Smooth muscle cell (in vitro differentiated cells): Measurements from ENCODE around the gene INSIG2. TPM values are rescaled to one million over a fixed set of nuclear protein-coding genes. Genes with fewer than 3 reads are reported as not detected.

ENCODE experiments used
- DNase-seq: peaks from one replicate; lab custom pipeline; 2025; ENCODE audit not compliant: unreplicated experiment; lab: John Stamatoyannopoulos, UW
- H2AFZ ChIP-seq: fragments of 200-600 bp; sonication (generic); 2 replicates; pipeline ENCODE4 v1.6.0; 2016; ENCODE audit warnings: antibody characterized with exemption, low read depth, mild to moderate bottlenecking
- H3F3A ChIP-seq: fragments of 200-600 bp; sonication (generic); 2 replicates; pipeline ENCODE4 v1.6.0; 2017; ENCODE audit warnings: antibody characterized with exemption, low read depth
- H3K27ac ChIP-seq: fragments of 200-600 bp; sonication (generic); 2 replicates; pipeline ENCODE4 v1.5.1; 2016; ENCODE audit warnings: low read depth, mild to moderate bottlenecking
- H3K27me3 ChIP-seq: fragments of 200-600 bp; sonication (generic); 2 replicates; pipeline ENCODE4 v1.6.1; 2016; ENCODE audit warnings: low read depth, mild to moderate bottlenecking
- H3K36me3 ChIP-seq: fragments of 200-600 bp; sonication (generic); 2 replicates; pipeline ENCODE4 v1.5.1; 2016; ENCODE audit warnings: low read depth
- H3K4me1 ChIP-seq: fragments of 200-600 bp; sonication (generic); 2 replicates; pipeline ENCODE4 v1.5.1; 2016; ENCODE audit warnings: low read depth
- H3K4me2 ChIP-seq: fragments of 200-600 bp; sonication (generic); 2 replicates; pipeline ENCODE4 v1.6.0; 2016; ENCODE audit warnings: mild to moderate bottlenecking
- H3K4me3 ChIP-seq: fragments of 200-600 bp; sonication (generic); 2 replicates; pipeline ENCODE4 v1.5.1; 2016; ENCODE audit warnings: mild to moderate bottlenecking
- H3K79me2 ChIP-seq: fragments of 200-600 bp; sonication (generic); 2 replicates; pipeline ENCODE4 v1.6.0; 2016; ENCODE audit warnings: low read depth, mild to moderate bottlenecking
- H3K9ac ChIP-seq: fragments of 200-600 bp; sonication (generic); 2 replicates; pipeline ENCODE4 v1.6.0; 2016; ENCODE audit warnings: low read depth
- H3K9me3 ChIP-seq: fragments of 200-600 bp; sonication (generic); replicated peaks from 2 replicates; pipeline ENCODE4 v1.5.1; 2016; ENCODE audit warnings: low read depth
- H4K20me1 ChIP-seq: fragments of 200-600 bp; sonication (generic); 2 replicates; pipeline ENCODE4 v1.6.0; 2016; ENCODE audit warnings: low read depth
- WGBS: methylation state at CpG from one replicate; pipeline ENCODE4 v1.1.7; 2016; ENCODE audit warnings: low lambda C conversion rate; 5-methylcytosine and 5-hydroxymethylcytosine counted together
- polyA plus RNA-seq: library from polyadenylated mRNA; unstranded; fragments of >200 nt; fragmentation: Nextera tagmentation; extraction: Ambion mirVana; gene quantifications from 2 replicates; pipeline ENCODE4 v1.2.1, GENCODE V29; 2016
- total RNA-seq: library from RNA; depleted of rRNA; stranded (reverse); fragments of >200 nt; gene quantifications from 2 replicates; pipeline ENCODE4 v1.2.3, GENCODE V29; 2014
- TF ChIP-seq, protein P1 (sequence below): fragments of 200-600 bp; sonication (generic); IDR thresholded peaks from 2 replicates; pipeline ENCODE4 v1.5.1; 2017; ENCODE audit warnings: borderline replicate concordance, mild to moderate bottlenecking, antibody characterized with exemption; ENCODE audit not compliant: insufficient read depth, poor library complexity, severe bottlenecking

Gene INSIG2
- total and polyA plus RNA-seq, 2 experiments from 2014 or later: 51.6 to 85.6 TPM

DNA sequence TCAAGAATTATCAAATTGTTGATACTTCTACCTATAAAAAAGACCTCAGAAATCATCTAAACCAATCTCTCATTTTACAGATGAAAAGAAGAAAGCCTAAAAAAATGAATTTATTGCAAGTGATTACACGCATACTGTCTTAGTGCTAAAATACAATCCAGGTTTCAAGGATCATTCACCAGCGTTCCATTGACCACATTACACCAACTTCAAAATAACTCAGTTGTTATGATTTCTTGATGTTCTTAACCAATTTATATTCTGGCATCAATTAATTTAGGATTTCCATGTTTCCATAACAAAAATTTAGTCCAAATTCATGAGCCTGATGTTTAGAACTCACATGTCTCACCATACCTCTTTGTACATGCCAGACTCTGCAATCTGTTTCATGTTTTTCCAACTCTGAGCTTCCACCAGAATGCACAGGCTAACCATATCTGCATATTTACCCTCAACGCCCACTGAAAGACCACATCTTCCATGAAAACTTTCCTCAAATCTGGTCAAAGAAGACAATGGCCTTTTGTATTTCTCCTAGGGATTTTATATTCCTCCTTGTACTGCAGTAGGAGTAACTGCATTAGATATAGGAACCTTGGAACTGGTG lies 2.1 kb upstream of the INSIG2 start:
- Histone ChIP-seq H2AFZ (no peak overlapping the region), H3K4me2 (peak overlapping the region; percentile 14), H3F3A (peaks cover 11% of the 10 kb centered on the region), H3K27ac (no peak overlapping the region), H3K9ac (no peak overlapping the region), H3K27me3 (peaks cover 25% of the 10 kb centered on the region), H3K4me3 (no peak overlapping the region), H3K9me3 (no peaks in the 10 kb centered on the region), H4K20me1 (peaks cover 14% of the 10 kb centered on the region), H3K4me1 (peaks cover 20% of the 10 kb centered on the region), H3K79me2 (peaks cover 27% of the 10 kb centered on the region), H3K36me3 (no peaks in the 10 kb centered on the region)
- TF ChIP-seq, protein P1, sequence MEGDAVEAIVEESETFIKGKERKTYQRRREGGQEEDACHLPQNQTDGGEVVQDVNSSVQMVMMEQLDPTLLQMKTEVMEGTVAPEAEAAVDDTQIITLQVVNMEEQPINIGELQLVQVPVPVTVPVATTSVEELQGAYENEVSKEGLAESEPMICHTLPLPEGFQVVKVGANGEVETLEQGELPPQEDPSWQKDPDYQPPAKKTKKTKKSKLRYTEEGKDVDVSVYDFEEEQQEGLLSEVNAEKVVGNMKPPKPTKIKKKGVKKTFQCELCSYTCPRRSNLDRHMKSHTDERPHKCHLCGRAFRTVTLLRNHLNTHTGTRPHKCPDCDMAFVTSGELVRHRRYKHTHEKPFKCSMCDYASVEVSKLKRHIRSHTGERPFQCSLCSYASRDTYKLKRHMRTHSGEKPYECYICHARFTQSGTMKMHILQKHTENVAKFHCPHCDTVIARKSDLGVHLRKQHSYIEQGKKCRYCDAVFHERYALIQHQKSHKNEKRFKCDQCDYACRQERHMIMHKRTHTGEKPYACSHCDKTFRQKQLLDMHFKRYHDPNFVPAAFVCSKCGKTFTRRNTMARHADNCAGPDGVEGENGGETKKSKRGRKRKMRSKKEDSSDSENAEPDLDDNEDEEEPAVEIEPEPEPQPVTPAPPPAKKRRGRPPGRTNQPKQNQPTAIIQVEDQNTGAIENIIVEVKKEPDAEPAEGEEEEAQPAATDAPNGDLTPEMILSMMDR: no peak
- no peak for DNase-seq
- 87% methylated on average over 3 of the region's 3 CpGs for WGBS

DNA sequence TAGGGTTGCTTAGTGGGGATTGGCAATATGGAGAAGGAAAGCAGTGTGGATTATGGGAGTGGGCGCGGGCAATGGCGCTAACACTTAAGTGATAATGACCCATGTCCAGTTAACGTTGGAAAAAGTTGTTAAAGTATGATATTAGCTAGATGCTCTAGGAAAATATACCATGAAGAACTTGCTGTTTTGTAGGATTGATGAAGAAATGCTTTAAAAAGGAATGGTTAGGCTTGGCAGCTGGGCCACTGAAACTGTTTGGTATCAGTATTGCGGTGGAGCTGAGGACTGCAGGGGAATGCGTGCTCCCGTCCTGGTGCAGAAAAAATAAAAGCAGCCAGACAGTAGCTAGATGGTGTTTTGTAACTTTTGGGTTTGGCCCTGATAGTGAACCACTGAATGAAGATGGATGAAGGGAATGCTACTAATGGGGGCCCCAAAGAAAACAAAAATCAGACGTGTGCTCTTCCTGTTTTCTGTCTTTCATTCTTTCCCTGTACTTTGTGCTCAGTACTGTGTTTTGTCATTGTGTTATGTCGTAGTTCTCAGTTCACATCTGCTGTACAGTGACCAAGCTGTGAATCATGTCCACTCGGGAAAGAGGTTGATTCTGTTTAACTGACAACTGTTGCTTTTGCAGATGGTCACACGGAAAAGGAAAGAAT lies 999 bp downstream of the INSIG2 start:
- peaks cover 35% of the 10 kb centered on the region for H4K20me1 ChIP-seq
- no peaks in the 10 kb centered on the region for H3K27me3 ChIP-seq
- H3K36me3 ChIP-seq: no peaks in the 10 kb centered on the region
- H3K4me1 ChIP-seq: peaks cover 27% of the 10 kb centered on the region
- DNase-seq: no peak
- peak overlapping the region; percentile 87 for H3K27ac ChIP-seq
- TF ChIP-seq, protein P1: no peak
- H3K4me2 ChIP-seq: peak overlapping the region; percentile 96
- H2AFZ ChIP-seq: peak overlapping the region; percentile 89
- 5% methylated on average over 11 of the region's 11 CpGs for WGBS
- H3F3A ChIP-seq: peaks cover 11% of the 10 kb centered on the region
- peaks cover 46% of the 10 kb centered on the region for H3K79me2 ChIP-seq
- no peaks in the 10 kb centered on the region for H3K9me3 ChIP-seq
- peak overlapping the region; percentile 75 for H3K4me3 ChIP-seq
- peak overlapping the region; percentile 60 for H3K9ac ChIP-seq

DNA sequence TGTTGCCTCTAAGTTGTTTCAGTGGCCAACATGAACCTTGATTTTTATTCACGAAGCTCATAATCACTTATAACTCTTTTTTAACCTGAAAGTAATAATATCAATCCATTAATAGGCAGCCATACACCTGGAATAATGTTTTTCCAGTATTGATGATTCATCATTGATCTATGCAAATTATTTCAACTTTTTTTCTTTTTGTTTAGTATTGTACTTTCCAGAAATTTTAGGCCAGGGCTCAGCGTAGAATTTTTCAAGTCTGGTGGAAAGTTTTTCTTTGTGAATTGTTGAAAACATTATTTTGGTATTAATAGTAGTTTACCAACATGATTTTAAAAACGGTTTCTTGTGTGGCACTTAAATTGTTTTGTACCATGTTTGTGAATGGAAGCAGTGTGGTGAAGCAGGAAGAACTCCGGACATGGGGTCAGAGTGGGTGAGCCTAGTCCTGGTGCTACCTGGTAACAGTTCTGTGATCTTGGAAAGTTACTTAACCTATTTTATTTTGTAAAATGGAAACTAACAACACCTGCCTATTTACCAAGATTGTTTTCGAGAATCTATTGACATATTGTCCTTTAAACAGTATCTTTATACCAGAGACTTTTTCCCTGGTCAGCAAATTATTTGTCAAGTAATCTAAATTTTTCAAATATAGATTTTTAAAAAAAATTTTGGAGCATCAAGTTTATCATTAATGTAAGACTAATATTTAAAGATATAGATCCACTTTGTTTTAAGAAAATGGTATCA lies 2.3 kb downstream of the INSIG2 start:
- TF ChIP-seq, protein P1: no peak
- Histone ChIP-seq H3K4me1 (peaks cover 39% of the 10 kb centered on the region), H3K4me2 (peak overlapping the region; percentile 96), H4K20me1 (peaks cover 48% of the 10 kb centered on the region), H3K9ac (no peak overlapping the region), H3K9me3 (no peaks in the 10 kb centered on the region), H3F3A (peaks cover 11% of the 10 kb centered on the region), H3K4me3 (peak overlapping the region; percentile 75), H2AFZ (no peak overlapping the region), H3K79me2 (peaks cover 58% of the 10 kb centered on the region), H3K27ac (peak overlapping the region; percentile 87), H3K27me3 (no peaks in the 10 kb centered on the region), H3K36me3 (no peaks in the 10 kb centered on the region)
- WGBS: 90% methylated on average over 5 of the region's 5 CpGs
- DNase-seq: no peak
